Trophoblast cell (in vitro differentiated cells and primary cell): Measurements from ENCODE around the gene CNPPD1.

Source experiments
- DNase-seq, 2 donors: peaks; one replicate each; pipeline ENCODE4 v3.0.0-alpha.2; 2016
- H2AFZ ChIP-seq: 2 replicates; pipeline ENCODE4 v1.6.1; 2013; ENCODE audit warnings: low read length, moderate library complexity, mild to moderate bottlenecking; ENCODE audit not compliant: insufficient read depth, poor library complexity
- H2AK5ac ChIP-seq: 2 replicates; pipeline ENCODE4 v1.6.1; 2013; ENCODE audit warnings: mild to moderate bottlenecking, low read length
- H2BK120ac ChIP-seq: 2 replicates; pipeline ENCODE4 v1.6.1; 2013; ENCODE audit warnings: low read length, mild to moderate bottlenecking, moderate library complexity; ENCODE audit not compliant: insufficient read depth, poor library complexity
- H2BK12ac ChIP-seq: 2 replicates; pipeline ENCODE4 v1.6.1; 2013; ENCODE audit warnings: mild to moderate bottlenecking, low read length, moderate library complexity
- H2BK5ac ChIP-seq: 2 replicates; pipeline ENCODE4 v1.6.1; 2013; ENCODE audit warnings: low read length, low read depth, moderate library complexity, mild to moderate bottlenecking; ENCODE audit not compliant: poor library complexity
- H3K14ac ChIP-seq: 2 replicates; pipeline ENCODE4 v1.6.1; 2013; ENCODE audit warnings: mild to moderate bottlenecking, low read length
- H3K18ac ChIP-seq: 2 replicates; pipeline ENCODE4 v1.6.1; 2013; ENCODE audit warnings: mild to moderate bottlenecking, low read length
- H3K23ac ChIP-seq: 2 replicates; pipeline ENCODE4 v1.6.1; 2013; ENCODE audit warnings: low read length
- H3K27ac ChIP-seq: 2 replicates; pipeline ENCODE4 v1.5.1; 2013; ENCODE audit warnings: low read depth, mild to moderate bottlenecking, inconsistent platforms, low read length, moderate library complexity
- H3K27me3 ChIP-seq: 2 replicates; pipeline ENCODE4 v1.6.1; 2013; ENCODE audit warnings: inconsistent platforms, mild to moderate bottlenecking, low read length, moderate library complexity; ENCODE audit not compliant: insufficient read depth
- H3K36me3 ChIP-seq, 2 experiments: 1 replicate in 1 of 2; 2 replicates in 1 of 2; pipeline ENCODE4 v1.6.1; 2013; ENCODE audit warnings: low read length in 2 of 2, mild to moderate bottlenecking in 2 of 2, moderate library complexity in 1 of 2; ENCODE audit not compliant: insufficient read depth in 2 of 2, control insufficient read depth in 1 of 2
- H3K4ac ChIP-seq: 2 replicates; pipeline ENCODE4 v1.6.1; 2013; ENCODE audit warnings: low read depth, mild to moderate bottlenecking, low read length, moderate library complexity
- H3K4me1 ChIP-seq, 2 experiments: 1 replicate in 1 of 2; 2 replicates in 1 of 2; pipeline ENCODE4 v1.6.1; 2013; ENCODE audit warnings: low read length in 2 of 2, mild to moderate bottlenecking in 2 of 2, moderate library complexity in 1 of 2; ENCODE audit not compliant: insufficient read depth in 2 of 2, control insufficient read depth in 1 of 2
- H3K4me2 ChIP-seq: 2 replicates; pipeline ENCODE4 v1.6.1; 2013; ENCODE audit warnings: inconsistent platforms, mild to moderate bottlenecking, low read length, moderate library complexity
- H3K4me3 ChIP-seq: 2 replicates; pipeline ENCODE4 v1.5.1; 2013; ENCODE audit warnings: mild to moderate bottlenecking, low read depth, low read length, inconsistent platforms
- H3K79me1 ChIP-seq: one replicate; pipeline ENCODE4 v1.6.1; 2013; ENCODE audit warnings: low read length
- H3K79me2 ChIP-seq: 2 replicates; pipeline ENCODE4 v1.6.1; 2013; ENCODE audit warnings: low read length, mild to moderate bottlenecking; ENCODE audit not compliant: control insufficient read depth, insufficient read depth, poor library complexity
- H3K9ac ChIP-seq: 2 replicates; pipeline ENCODE4 v1.6.1; 2013; ENCODE audit warnings: mild to moderate bottlenecking, low read length
- H3K9me3 ChIP-seq: 2 replicates; pipeline ENCODE4 v1.6.1; 2013; ENCODE audit warnings: low read depth, mild to moderate bottlenecking, control low read depth, inconsistent platforms, low read length; ENCODE audit not compliant: insufficient read depth
- H4K12ac ChIP-seq: 2 replicates; pipeline ENCODE4 v1.6.1; 2013; ENCODE audit warnings: low read depth, mild to moderate bottlenecking, low read length, moderate library complexity
- H4K8ac ChIP-seq: 2 replicates; pipeline ENCODE4 v1.6.1; 2013; ENCODE audit warnings: low read depth, mild to moderate bottlenecking, low read length, moderate library complexity
- H4K91ac ChIP-seq: one replicate; pipeline ENCODE4 v1.6.1; 2013; ENCODE audit warnings: low read depth, mild to moderate bottlenecking, low read length, moderate library complexity
- WGBS: extraction: QIAGEN DNeasy Blood & Tissue Kit; methylation state at CpG from one replicate; pipeline ENCODE4 v1.1.7; 2013; ENCODE audit warnings: missing lambda C conversion rate; ENCODE audit not compliant: insufficient read length, insufficient coverage; ENCODE audit errors: extremely low coverage; 5-methylcytosine and 5-hydroxymethylcytosine counted together

Gene CNPPD1

DNA sequence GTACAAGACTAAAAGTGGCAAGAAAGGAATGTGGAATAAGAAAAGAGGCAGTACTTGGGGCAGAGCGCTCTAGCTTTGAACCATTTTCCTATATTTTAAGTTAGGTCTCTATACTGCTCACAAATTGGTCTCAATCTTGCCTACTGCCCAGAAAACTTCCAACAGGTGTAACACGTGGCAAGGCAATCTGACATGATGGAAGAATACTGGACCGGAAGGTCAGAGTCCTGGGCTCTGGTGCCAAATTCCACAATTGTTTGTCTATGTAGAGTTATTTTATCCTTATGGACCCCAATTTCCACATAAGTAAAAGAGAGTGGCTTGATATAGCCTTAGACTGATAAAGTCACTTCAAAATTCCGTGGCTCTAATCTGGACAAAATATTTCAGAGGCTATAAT lies 45.0 kb downstream of the CNPPD1 start:
- H3K18ac ChIP-seq: no peak overlapping the region
- no peak overlapping the region for H3K9ac ChIP-seq
- no peak overlapping the region for H3K4ac ChIP-seq
- H4K91ac ChIP-seq: no peak overlapping the region
- no peak overlapping the region for H4K8ac ChIP-seq
- H2AFZ ChIP-seq: no peak overlapping the region
- H3K14ac ChIP-seq: no peak overlapping the region
- H3K27me3 ChIP-seq: no peaks in the 10 kb centered on the region
- H3K36me3 ChIP-seq: no peaks in the 10 kb centered on the region
- no peak overlapping the region for H4K12ac ChIP-seq
- no peak overlapping the region for H2BK120ac ChIP-seq
- H2BK12ac ChIP-seq: no peak overlapping the region
- H3K79me1 ChIP-seq: no peaks in the 10 kb centered on the region
- DNase-seq: no peak
- H3K27ac ChIP-seq: no peak overlapping the region
- no peak overlapping the region for H2BK5ac ChIP-seq
- no peak overlapping the region for H3K4me3 ChIP-seq
- no peaks in the 10 kb centered on the region for H3K79me2 ChIP-seq
- H2AK5ac ChIP-seq: no peak overlapping the region
- peaks cover 0 to under 1% of the 10 kb centered on the region in 2 experiments for H3K4me1 ChIP-seq
- WGBS: no CpG with 5 or more reads among the region's 4 CpGs
- no peak overlapping the region for H3K23ac ChIP-seq
- no peak overlapping the region for H3K4me2 ChIP-seq
- no peaks in the 10 kb centered on the region for H3K9me3 ChIP-seq

DNA sequence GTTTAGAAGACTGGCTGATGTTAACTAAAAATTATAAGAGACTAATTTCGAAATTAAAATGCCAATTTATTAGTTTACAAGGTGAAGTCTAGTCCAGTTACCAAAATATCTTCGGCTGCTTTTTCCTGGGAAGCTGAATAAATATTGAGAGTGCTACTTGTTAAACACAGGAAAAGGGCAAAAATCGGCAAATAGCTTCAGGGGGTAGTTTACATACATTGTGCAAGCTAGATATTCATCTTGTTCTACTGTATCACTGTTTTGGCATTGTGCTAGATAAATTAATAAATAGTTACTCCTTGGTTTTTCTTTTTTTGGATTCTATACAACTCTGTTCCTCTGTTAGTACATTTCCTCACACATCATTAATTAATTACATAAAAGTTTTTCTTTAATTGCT lies 45.4 kb downstream of the CNPPD1 start:
- Histone ChIP-seq H3K18ac (no peak overlapping the region), H3K79me2 (no peaks in the 10 kb centered on the region), H3K36me3 (no peaks in the 10 kb centered on the region), H2AFZ (no peak overlapping the region), H2AK5ac (no peak overlapping the region), H3K4me3 (no peak overlapping the region), H3K4me2 (no peak overlapping the region), H4K12ac (no peak overlapping the region), H3K9me3 (no peaks in the 10 kb centered on the region), H2BK120ac (no peak overlapping the region), H3K79me1 (no peaks in the 10 kb centered on the region), H3K4ac (no peak overlapping the region), H3K9ac (no peak overlapping the region), H3K23ac (no peak overlapping the region), H4K8ac (no peak overlapping the region), H3K27ac (no peak overlapping the region), H4K91ac (no peak overlapping the region), H3K4me1 (peaks cover 0 to 2% of the 10 kb centered on the region in 2 experiments), H2BK5ac (no peak overlapping the region), H3K14ac (no peak overlapping the region), H3K27me3 (no peaks in the 10 kb centered on the region), H2BK12ac (no peak overlapping the region)
- WGBS: no CpG with 5 or more reads among the region's 3 CpGs
- no peak for DNase-seq

DNA sequence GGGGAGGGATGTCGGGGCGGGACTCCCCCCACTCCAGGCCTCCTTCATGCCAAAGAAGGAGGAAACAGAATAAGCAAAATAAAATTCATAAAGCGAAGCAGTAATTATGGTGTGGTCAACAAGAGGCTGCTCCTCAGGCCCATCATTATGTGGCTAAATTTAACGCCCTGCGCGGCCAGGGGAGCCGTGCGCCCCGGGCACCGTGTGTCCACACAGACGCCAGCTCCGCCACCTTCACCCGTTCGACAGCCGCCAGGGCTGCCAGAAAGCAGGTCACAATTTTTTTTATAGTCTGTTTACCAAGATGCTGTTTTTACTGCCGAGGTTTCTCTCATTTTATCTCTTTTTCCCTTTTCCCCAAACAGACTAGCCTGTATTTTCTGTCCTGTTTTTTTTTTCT lies 47.1 kb downstream of the CNPPD1 start:
- Histone ChIP-seq H3K9me3 (no peaks in the 10 kb centered on the region), H3K36me3 (no peaks in the 10 kb centered on the region), H2AK5ac (no peak overlapping the region), H2AFZ (no peak overlapping the region), H3K14ac (no peak overlapping the region), H3K9ac (no peak overlapping the region), H3K18ac (no peak overlapping the region), H3K4me1 (peaks cover 2 to 6% of the 10 kb centered on the region in 2 experiments), H4K91ac (no peak overlapping the region), H3K79me1 (no peaks in the 10 kb centered on the region), H4K12ac (no peak overlapping the region), H3K79me2 (no peaks in the 10 kb centered on the region), H2BK12ac (no peak overlapping the region), H2BK120ac (no peak overlapping the region), H3K4ac (no peak overlapping the region), H2BK5ac (no peak overlapping the region), H3K27ac (no peak overlapping the region), H3K4me2 (no peak overlapping the region), H3K4me3 (no peak overlapping the region), H3K23ac (no peak overlapping the region), H4K8ac (no peak overlapping the region), H3K27me3 (no peaks in the 10 kb centered on the region)
- no CpG with 5 or more reads among the region's 16 CpGs for WGBS
- DNase-seq: no peak

DNA sequence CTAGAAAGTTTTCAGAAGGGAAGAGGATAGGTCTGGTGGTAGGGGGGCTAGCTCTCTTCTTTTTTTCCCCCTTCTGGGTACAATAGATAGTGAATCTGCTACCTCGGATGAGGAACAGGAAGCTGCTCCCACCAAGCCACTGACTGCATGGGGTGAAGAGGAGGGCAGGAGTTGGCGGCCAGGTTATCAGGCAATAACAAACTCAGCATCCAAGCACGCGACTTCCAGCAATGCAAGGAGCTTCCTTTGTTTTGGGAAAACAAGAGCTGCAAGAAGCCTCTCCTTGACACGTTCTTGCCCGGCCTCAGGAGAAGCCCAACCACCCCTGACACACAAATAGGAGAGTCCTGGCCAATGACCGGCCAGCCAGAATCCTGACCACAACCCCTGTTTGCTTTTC lies 48.3 kb downstream of the CNPPD1 start:
- no CpG with 5 or more reads among the region's 7 CpGs for WGBS
- Histone ChIP-seq H3K4me2 (no peak overlapping the region), H4K8ac (no peak overlapping the region), H2BK12ac (no peak overlapping the region), H3K9ac (no peak overlapping the region), H4K12ac (no peak overlapping the region), H3K36me3 (no peaks in the 10 kb centered on the region), H3K79me2 (no peaks in the 10 kb centered on the region), H2AFZ (no peak overlapping the region), H4K91ac (no peak overlapping the region), H3K18ac (no peak overlapping the region), H3K9me3 (no peaks in the 10 kb centered on the region), H3K14ac (no peak overlapping the region), H3K27me3 (no peaks in the 10 kb centered on the region), H3K23ac (no peak overlapping the region), H3K27ac (no peak overlapping the region), H3K4ac (no peak overlapping the region), H3K79me1 (no peaks in the 10 kb centered on the region), H2BK5ac (no peak overlapping the region), H2AK5ac (no peak overlapping the region), H2BK120ac (no peak overlapping the region), H3K4me3 (no peak overlapping the region), H3K4me1 (peaks cover 2 to 6% of the 10 kb centered on the region in 2 experiments)
- no peak for DNase-seq
